Uterus (tissue), 4 donors: ENCODE data around the gene IPO11. TPM values are rescaled to one million over a fixed set of nuclear protein-coding genes. Genes with fewer than 3 reads are reported as not detected.

Source experiments
- DNase-seq, 2 donors: peaks; one replicate each; pipeline ENCODE4 v3.0.0-alpha.2; 2019 to 2020
- H3K27ac ChIP-seq, 2 donors: fragments of 200-600 bp; sonication (generic); 1 replicate in 1 of 2; 2 replicates in 1 of 2; pipeline ENCODE4 v1.5.1; 2016 to 2018
- H3K27me3 ChIP-seq, 2 donors: fragments of 200-600 bp; sonication (generic); one replicate each; pipeline ENCODE4 v1.5.1; 2018 to 2019; ENCODE audit warnings: control low read depth in 1 of 2
- H3K36me3 ChIP-seq, 2 donors: fragments of 200-600 bp; sonication (generic); one replicate each; pipeline ENCODE4 v1.5.1; 2019; ENCODE audit warnings: control low read depth in 1 of 2
- H3K4me1 ChIP-seq, 2 donors: fragments of 200-600 bp; sonication (generic); one replicate each; pipeline ENCODE4 v1.5.1; 2018 to 2019; ENCODE audit warnings: control low read depth in 1 of 2
- H3K4me3 ChIP-seq, 2 donors: fragments of 200-600 bp; sonication (generic); 1 replicate in 1 of 2; 2 replicates in 1 of 2; pipeline ENCODE4 v1.5.1; 2018 to 2019; ENCODE audit warnings: mild to moderate bottlenecking in 1 of 2
- H3K9me3 ChIP-seq, 2 donors: fragments of 200-600 bp; sonication (generic); one replicate each; pipeline ENCODE4 v1.5.1; 2019; ENCODE audit warnings: control low read depth in 1 of 2
- CTCF ChIP-seq, 4 experiments: fragments of 200-600 bp in 2 of 4; fragments of 450-650 bp in 2 of 4; sonication (generic) in 2 of 4; IDR thresholded peaks; one replicate each; pipeline ENCODE4 v1.5.1; 2016 to 2019; ENCODE audit warnings: antibody characterized with exemption in 4 of 4, mild to moderate bottlenecking in 2 of 4, moderate library complexity in 1 of 4
- POLR2A ChIP-seq, 2 donors: fragments of 450-650 bp; IDR thresholded peaks; one replicate each; pipeline ENCODE4 v1.6.1; 2016; ENCODE audit warnings: antibody characterized with exemption in 2 of 2, mild to moderate bottlenecking in 1 of 2, moderate library complexity in 1 of 2
- intact Hi-C: fragments of 100-400 bp; cut with DNase I; formaldehyde crosslinking; loops from one replicate; pipeline ENCODE4 v1.15.1; 2023; ENCODE audit warnings: low total_unique reads
- total RNA-seq, 4 donors: library from RNA; depleted of rRNA in 3 of 4; stranded (reverse); fragments of >200 nt in 3 of 4; gene quantifications; one replicate each; pipeline versions ENCODE4 v1.1.0 to v1.2.4, GENCODE V29; 2014 to 2023
- donor health status: DM: yes; HTN: yes; CAD: no.

IPO11 gene
- total RNA-seq, 4 donors from 2014 or later: 20.0 to 62.0 (median 45.3) TPM

DNA sequence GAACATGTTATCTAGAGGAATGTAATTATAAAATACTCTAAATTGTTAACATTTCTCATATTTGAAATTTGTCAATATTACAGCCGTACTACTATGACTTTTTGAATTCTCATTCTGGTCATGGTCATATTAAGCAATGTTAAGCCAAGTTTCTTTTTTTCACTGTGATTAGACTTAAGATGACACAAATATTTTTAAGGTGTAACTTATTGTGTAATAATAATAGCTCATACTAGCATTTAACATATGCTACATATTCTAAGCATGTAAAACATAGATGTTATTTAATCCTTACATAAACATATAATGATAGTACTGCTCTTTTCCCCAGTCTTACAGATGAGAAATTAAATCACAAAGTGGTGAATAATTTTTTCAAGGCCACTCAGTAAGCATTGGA, 130.2 kb downstream of the IPO11 start:
- DNase-seq: no peak
- Histone ChIP-seq H3K36me3 (no peaks in the 10 kb centered on the region), H3K9me3 (no peaks in the 10 kb centered on the region), H3K27me3 (no peaks in the 10 kb centered on the region), H3K4me3 (no peak overlapping the region), H3K27ac (no peak overlapping the region), H3K4me1 (no peaks in the 10 kb centered on the region)
- intact Hi-C loops: no loop called here
- TF ChIP-seq POLR2A (IDR thresholded peaks at IDR 0.05) (no peak), CTCF (IDR thresholded peaks at IDR 0.05) (no peak)

- H3K4me3 ChIP-seq: no peak overlapping the region
- DNase-seq: no peak
- H3K27ac ChIP-seq: no peak overlapping the region
- no peaks in the 10 kb centered on the region for H3K9me3 ChIP-seq
- H3K36me3 ChIP-seq: no peaks in the 10 kb centered on the region
- no peaks in the 10 kb centered on the region for H3K27me3 ChIP-seq
- intact Hi-C loops: no loop called here
- H3K4me1 ChIP-seq: no peaks in the 10 kb centered on the region
- no peak for TF ChIP-seq CTCF (IDR thresholded peaks at IDR 0.05)
- TF ChIP-seq POLR2A (IDR thresholded peaks at IDR 0.05): no peak
Observed at GRCh38 chr5:62547945-62548630, 135.5 kb downstream of the IPO11 start.

GRCh38 chr5:62550103-62550502, 137.5 kb downstream of the IPO11 start:
- no peaks in the 10 kb centered on the region for H3K36me3 ChIP-seq
- no peak overlapping the region for H3K4me3 ChIP-seq
- intact Hi-C loops: no loop called here
- no peaks in the 10 kb centered on the region for H3K4me1 ChIP-seq
- no peak for DNase-seq
- no peaks in the 10 kb centered on the region for H3K9me3 ChIP-seq
- H3K27me3 ChIP-seq: no peaks in the 10 kb centered on the region
- TF ChIP-seq CTCF (IDR thresholded peaks at IDR 0.05): no peak
- no peak for TF ChIP-seq POLR2A (IDR thresholded peaks at IDR 0.05)
- no peak overlapping the region for H3K27ac ChIP-seq

GRCh38 chr5:62555930-62556329, 143.4 kb downstream of the IPO11 start:
- no peaks in the 10 kb centered on the region for H3K4me1 ChIP-seq
- intact Hi-C loops: no loop called here
- TF ChIP-seq CTCF (IDR thresholded peaks at IDR 0.05) (no peak), POLR2A (IDR thresholded peaks at IDR 0.05) (no peak)
- H3K4me3 ChIP-seq: no peak overlapping the region
- no peaks in the 10 kb centered on the region for H3K36me3 ChIP-seq
- H3K9me3 ChIP-seq: no peaks in the 10 kb centered on the region
- no peaks in the 10 kb centered on the region for H3K27me3 ChIP-seq
- no peak overlapping the region for H3K27ac ChIP-seq
- DNase-seq: no peak

GRCh38 chr5:62558941-62559340, 146.4 kb downstream of the IPO11 start:
- Histone ChIP-seq H3K4me3 (no peak overlapping the region), H3K9me3 (no peaks in the 10 kb centered on the region), H3K27ac (no peak overlapping the region), H3K4me1 (no peaks in the 10 kb centered on the region), H3K27me3 (no peaks in the 10 kb centered on the region), H3K36me3 (no peaks in the 10 kb centered on the region)
- TF ChIP-seq POLR2A (IDR thresholded peaks at IDR 0.05): no peak
- TF ChIP-seq CTCF (IDR thresholded peaks at IDR 0.05): no peak
- no peak for DNase-seq
- intact Hi-C loops: no loop called here
